Stimulated activated CD8-positive, alpha-beta memory T cell treated with anti-CD3 and anti-CD28 coated beads, Interleukin-15, amount 100 ng/mL, for 48 hours (primary cell): ENCODE measurements around the gene ZNF432.

Source experiments
- DNase-seq, 2 donors: peaks; one replicate each; pipeline ENCODE4 v3.0.0-alpha.2; 2020; ENCODE audit warnings: low read depth in 2 of 2

ZNF432 gene

DNA sequence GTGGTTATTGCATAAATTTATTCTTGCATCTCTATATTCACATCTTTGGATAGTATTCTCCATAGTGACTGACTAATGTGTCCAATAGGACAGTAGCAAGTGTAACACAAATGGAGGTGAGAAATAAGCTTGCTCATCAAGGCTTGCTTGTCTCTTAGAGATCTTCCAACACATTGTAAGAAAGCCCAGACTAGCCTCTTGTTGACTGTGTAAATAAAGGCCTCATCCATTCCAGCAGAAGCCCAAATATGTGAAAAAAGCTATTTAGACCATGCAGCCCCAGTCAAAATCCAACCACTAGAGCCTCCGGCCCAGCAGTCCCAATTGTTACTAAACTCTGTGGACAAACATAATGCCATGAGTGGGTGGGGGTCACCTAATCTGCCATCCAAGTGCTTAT lies 38.0 kb downstream of the ZNF432 start:
- DNase-seq = no peak

DNA sequence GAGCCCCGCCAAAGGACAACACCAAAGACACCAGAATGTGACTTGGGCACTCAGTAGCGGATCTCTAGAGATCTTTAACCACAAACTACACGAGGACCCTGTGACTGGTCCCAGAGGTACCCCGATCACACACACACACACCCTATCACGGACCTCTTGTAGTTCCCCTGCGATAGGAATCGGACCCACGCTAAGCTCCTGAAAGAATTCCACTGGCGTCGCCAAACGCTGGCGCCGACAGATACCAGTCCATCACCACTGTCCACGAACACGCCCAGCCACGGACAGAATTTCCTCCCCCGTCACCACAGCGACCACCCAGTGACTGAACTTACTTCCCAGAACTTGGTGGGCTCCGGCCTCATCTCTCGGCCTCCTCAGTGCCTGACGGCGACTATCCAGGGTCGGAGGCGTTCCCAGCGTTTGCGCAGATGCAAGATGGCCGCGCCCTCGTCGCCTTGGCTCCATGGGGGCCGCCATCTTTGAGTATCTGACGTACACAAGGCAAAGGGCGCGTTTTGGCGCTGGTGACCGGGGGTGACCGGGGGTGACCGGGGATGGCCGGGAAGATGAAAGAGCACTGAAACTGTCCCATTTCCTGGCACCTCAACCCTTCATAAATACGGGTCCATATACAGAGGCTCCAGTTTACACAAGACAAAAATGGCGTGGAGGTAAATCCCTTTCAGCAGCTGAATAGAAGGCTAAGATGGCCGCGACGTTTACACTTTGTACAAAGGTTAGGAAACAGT lies 40.7 kb downstream of the ZNF432 start, which contains the start of gene ZNF615:
Gene ZNF615, minus strand, starts transcription at position 406 of the 752 bp plus-strand sequence. CDS start 4,500 bp downstream, outside the sequence.
- DNase-seq = peak; percentile 80

DNA sequence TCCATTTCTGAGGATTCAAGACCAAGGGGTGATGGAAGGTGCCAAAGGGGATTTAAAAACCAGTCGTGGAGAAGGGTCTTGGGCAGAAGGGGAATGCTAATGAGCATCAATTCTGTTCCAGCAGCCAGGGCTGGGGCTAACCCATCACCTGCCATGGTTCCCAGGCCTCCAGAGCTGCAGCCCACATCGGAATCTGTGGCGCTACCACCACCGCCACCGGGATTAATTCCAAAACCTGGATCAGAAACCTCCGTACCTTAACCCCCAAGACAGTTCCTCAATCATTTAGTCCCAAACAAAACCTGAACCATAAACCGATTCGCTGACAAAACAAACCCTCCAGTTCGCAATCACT lies 41.2 kb downstream of the ZNF432 start:
- no peak for DNase-seq

DNA sequence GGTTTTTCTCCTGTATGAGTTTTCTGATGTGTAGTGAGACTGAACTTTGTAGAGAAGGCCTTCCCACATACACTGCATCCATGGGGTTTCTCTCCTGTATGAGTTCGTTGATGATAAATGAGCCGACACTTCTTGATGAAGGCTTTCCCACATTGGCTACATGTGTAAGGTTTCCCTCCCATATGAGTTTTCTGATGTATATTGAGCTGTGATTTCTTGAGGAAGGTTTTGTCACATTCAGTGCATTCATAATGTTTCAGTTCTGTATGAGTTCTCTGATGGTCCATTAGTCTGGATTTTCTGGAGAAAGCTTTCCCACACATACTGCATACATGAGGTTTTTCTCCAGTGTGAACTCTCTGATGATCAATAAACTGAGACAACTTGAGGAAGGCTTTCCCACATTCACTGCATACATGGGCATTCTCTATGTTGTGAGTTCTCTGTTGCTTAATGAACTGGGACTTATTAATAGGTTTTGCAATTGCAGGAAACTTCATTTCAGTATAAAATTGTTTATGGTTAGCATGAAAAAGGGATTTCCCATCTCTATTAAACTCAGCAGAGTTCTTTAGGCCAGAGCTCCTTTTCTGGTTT lies 54.5 kb downstream of the ZNF432 start:
- DNase-seq = no peak

DNA sequence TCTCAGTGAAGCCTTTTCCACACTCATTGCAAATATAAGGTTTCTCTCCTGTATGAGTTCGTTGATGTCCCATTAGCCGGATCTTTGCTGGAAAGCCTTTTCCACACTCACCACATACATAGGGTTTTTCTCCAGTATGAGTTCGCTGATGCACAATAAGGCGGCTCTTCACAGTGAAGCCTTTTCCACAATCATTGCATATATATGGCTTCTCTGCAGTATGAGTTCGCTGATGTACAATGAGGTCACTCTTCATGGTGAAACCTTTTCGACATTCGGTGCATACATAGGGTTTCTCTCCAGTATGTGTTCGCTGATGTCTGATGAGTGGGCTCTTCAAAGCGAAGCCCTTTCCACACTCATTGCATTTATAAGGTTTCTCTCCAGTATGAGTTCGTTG lies 55.2 kb downstream of the ZNF432 start:
- no peak for DNase-seq

DNA sequence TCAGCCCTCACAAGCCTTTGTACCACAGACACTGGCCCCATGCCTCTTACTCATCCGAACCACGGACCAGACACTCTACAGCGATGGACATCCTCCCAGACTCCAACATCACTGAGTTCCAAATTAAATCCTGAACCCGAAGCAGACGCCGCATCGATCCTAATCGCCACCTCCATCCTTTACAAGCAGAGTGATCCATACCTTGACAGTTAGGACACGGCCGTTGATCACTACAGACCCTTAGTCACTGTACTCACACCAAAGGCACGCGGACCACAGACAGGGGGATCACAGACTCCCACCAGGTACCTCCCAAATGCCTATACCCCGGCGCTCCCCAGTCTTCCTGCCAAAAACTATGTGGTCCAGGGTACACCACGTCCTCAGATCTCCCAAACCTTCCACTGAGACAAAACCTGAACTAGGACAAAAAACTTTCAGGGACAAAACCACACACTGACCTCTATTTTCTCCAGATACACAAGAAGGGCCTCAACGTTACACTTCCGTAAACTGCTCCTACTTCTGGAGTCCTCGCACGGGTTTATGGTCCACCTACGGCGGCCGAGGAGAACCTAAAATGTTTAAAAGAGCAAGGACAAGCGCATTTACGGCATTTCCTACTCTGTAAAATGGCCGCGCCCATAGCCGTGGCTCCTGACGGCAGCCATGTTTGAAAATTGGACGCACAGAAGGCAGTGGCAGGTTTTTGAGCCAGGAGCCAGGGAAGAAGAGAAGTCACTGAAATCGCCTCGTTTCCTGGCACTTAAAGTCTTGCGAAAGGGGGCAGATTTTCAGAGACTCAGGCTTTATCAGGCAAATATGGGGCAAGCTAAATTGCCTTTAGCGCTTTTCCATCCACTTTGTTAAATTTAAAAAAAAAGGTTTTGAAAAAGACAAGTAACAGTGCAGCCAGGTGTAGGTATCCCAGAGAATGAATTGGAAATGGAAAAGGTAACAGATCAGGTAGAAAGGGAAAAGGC lies 62.0 kb downstream of the ZNF432 start, which contains the start of gene ZNF350:
Gene ZNF350, minus strand, starts transcription at position 532 of the 983 bp plus-strand sequence. CDS start 12,480 bp downstream, outside the sequence.
- DNase-seq = peak; percentile 70 to 78

DNA sequence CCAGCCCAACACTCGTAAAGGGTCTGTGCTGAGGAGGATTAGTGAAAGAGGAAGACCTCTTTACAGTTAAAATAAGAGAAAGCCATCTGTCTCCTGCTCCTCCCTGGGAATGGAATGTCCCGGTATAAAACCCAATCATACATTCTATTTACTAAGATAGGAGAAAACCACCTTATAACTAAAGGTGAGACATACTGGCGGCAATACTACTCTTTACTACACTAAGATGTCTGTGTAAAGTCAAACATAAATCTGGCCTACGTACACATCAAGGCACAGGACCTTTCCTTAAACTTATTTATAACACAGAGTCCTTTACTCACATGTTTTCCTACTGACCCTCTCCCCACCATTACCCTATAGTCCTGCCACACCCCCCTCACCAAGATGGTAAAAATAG lies 65.3 kb downstream of the ZNF432 start:
- DNase-seq = no peak
